ENCODE data around the gene SLC35A5. TPM values are rescaled to one million over a fixed set of nuclear protein-coding genes. Genes with fewer than 3 reads are reported as not detected.

The SLC35A5 gene
- total RNA-seq, 2 experiments from 2014 or later: 14.7 to 15.3 TPM

DNA sequence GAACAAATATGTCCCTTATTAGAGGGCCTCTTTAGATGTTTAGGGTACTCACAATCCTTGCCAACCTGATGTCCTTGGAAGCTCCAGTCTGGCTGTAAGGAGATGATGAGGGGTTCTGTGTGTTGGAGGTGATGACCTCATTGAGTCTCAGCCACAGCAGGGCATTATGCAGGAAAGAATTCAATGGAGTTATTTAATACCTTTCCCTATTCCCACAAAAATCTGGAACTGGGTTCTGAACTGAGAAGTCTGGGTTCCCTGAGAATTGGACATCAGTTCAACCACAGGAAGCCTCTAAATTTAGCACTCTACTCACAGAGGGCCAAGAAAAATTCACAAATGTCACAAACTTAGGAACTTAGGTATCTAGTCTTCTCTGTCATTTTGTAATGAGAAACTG is 36.9 kb downstream of the SLC35A5 start:
- ATAC-seq: no peak
- Mint-ChIP-seq H3K4me3 (no peak overlapping the region), H3K4me1 (ENCODE audit: low read depth) (peaks cover 12% of the 10 kb centered on the region), H3K9me3 (no peaks in the 10 kb centered on the region), H3K27me3 (no peaks in the 10 kb centered on the region), H3K27ac (no peak overlapping the region), H3K36me3 (ENCODE audit: low read depth) (peaks cover 9% of the 10 kb centered on the region)
- DNase-seq: no peak
- intact Hi-C loops (cut with micrococcal nuclease): no loop called here
- POLR2A ChIA-PET: no interaction called here
- CTCF ChIA-PET: interaction anchor here (2.0 kb wide), 1 partner anchor 13 kb away, joined by 4 read pairs; no protein-coding TSS in a partner anchor
- TF ChIP-seq, protein P1, sequence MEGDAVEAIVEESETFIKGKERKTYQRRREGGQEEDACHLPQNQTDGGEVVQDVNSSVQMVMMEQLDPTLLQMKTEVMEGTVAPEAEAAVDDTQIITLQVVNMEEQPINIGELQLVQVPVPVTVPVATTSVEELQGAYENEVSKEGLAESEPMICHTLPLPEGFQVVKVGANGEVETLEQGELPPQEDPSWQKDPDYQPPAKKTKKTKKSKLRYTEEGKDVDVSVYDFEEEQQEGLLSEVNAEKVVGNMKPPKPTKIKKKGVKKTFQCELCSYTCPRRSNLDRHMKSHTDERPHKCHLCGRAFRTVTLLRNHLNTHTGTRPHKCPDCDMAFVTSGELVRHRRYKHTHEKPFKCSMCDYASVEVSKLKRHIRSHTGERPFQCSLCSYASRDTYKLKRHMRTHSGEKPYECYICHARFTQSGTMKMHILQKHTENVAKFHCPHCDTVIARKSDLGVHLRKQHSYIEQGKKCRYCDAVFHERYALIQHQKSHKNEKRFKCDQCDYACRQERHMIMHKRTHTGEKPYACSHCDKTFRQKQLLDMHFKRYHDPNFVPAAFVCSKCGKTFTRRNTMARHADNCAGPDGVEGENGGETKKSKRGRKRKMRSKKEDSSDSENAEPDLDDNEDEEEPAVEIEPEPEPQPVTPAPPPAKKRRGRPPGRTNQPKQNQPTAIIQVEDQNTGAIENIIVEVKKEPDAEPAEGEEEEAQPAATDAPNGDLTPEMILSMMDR (IDR thresholded peaks at IDR 0.05): no peak

DNA sequence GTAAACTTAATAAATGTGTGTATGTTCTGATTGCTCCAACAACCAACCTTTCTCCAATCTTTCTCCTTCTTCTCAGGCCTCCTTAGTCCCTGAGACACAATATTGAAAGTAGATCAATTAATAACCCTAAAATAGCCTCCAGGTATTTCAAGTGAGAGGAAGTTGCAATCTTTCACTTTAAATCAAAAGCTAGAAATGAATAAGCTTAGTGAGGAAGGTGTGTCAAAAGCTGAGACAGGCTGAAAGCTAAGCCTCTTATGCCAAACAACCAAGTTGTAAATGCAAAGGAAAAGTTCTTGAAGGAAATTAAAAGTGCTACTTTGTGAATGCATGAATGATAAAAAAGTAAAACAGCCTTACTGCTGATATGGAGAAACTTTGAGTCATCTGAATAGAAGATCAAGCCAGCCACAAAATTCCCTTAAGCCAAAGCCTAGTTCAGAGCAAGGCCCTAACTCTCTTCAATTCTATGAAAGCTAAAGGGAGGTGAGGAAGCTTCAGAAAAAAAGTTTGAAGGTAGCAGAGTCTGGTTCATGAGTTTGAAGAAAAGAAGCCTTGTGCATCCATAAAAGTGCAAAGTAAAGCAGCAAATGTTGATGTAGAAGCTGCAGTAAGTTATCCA is 40.5 kb downstream of the SLC35A5 start:
- Mint-ChIP-seq H3K27me3 (no peaks in the 10 kb centered on the region), H3K9me3 (no peaks in the 10 kb centered on the region), H3K27ac (no peak overlapping the region), H3K4me1 (ENCODE audit: low read depth) (peaks cover 18% of the 10 kb centered on the region), H3K36me3 (ENCODE audit: low read depth) (peaks cover 4% of the 10 kb centered on the region), H3K4me3 (no peak overlapping the region)
- TF ChIP-seq, protein P1 (IDR thresholded peaks at IDR 0.05): no peak
- no peak for DNase-seq
- ChIA-PET CTCF (interaction anchor here (0.9 to 1.5 kb wide), 3 partner anchors 9 to 75 kb away, joined by 3 to 8 read pairs (median 3); no protein-coding TSS in a partner anchor), POLR2A (interaction anchor here (1.0 kb wide), 1 partner anchor 10 kb away, joined by 3 read pairs; no protein-coding TSS in a partner anchor)
- ATAC-seq: peak; percentile 30
- intact Hi-C loops (cut with micrococcal nuclease): no loop called here

- TF ChIP-seq, protein P1 (IDR thresholded peaks at IDR 0.05): no peak
- no peaks in the 10 kb centered on the region for H3K27me3 Mint-ChIP-seq
Observed at GRCh38 chr3:112604536-112604935, 42.7 kb downstream of the SLC35A5 start.

GRCh38 chr3:112605285-112605684 is 43.4 kb downstream of the SLC35A5 start:
- TF ChIP-seq, protein P1 (IDR thresholded peaks at IDR 0.05): no peak
- POLR2A ChIA-PET: no interaction called here
- Mint-ChIP-seq H3K4me1 (ENCODE audit: low read depth) (peaks cover 18% of the 10 kb centered on the region), H3K4me3 (no peak overlapping the region), H3K27ac (no peak overlapping the region), H3K27me3 (no peaks in the 10 kb centered on the region), H3K9me3 (no peaks in the 10 kb centered on the region), H3K36me3 (ENCODE audit: low read depth) (no peaks in the 10 kb centered on the region)
- no peak for DNase-seq
- CTCF ChIA-PET: interaction anchor here (0.7 to 1.7 kb wide), 4 partner anchors 23 to 63 kb away, joined by 3 to 4 read pairs (median 3); no protein-coding TSS in a partner anchor
- ATAC-seq: peak; percentile 17
- intact Hi-C loops (cut with micrococcal nuclease): no loop called here

More at GRCh38 chr3:112604536-112604935, 42.7 kb downstream of the SLC35A5 start:
- Mint-ChIP-seq H3K9me3 (no peaks in the 10 kb centered on the region), H3K36me3 (ENCODE audit: low read depth) (no peaks in the 10 kb centered on the region), H3K4me1 (ENCODE audit: low read depth) (peaks cover 18% of the 10 kb centered on the region), H3K4me3 (no peak overlapping the region), H3K27ac (no peak overlapping the region)
- ChIA-PET CTCF (interaction anchor here (0.7 to 1.7 kb wide), 3 partner anchors 23 to 63 kb away, joined by 3 read pairs; no protein-coding TSS in a partner anchor), POLR2A (no interaction called here)
- ATAC-seq: no peak
- intact Hi-C loops (cut with micrococcal nuclease): no loop called here
- no peak for DNase-seq

DNA sequence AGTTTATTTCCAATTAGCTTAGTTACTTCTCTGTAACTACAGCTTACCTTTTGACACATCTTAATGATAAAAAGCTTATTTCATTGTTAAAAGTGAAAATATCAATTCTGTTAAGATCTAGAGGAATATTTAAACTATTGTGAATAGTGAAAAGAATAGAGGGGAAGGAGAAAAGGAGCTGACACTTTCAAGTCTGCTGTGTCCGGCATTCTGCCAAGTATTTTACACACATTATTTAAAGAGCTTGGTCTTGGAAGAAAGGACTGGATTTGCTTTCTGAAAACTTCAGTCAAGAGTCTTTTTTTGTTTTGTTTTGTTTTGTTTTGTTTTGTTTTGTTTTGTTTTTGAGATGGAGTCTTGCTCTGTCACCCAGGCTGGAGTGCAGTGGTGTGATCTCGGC is 44.3 kb downstream of the SLC35A5 start:
- intact Hi-C loops (cut with micrococcal nuclease): no loop called here

More for the DNA sequence above, 44.3 kb downstream of the SLC35A5 start:
- no peak overlapping the region for H3K4me3 Mint-ChIP-seq
- ChIA-PET POLR2A (no interaction called here), CTCF (interaction anchor here (0.7 to 1.1 kb wide), 3 partner anchors 16 to 36 kb away, joined by 3 to 4 read pairs (median 4); no protein-coding TSS in a partner anchor)
- no peaks in the 10 kb centered on the region for H3K36me3 Mint-ChIP-seq (ENCODE audit: low read depth)
- ATAC-seq (no peak), DNase-seq (no peak)
- TF ChIP-seq, protein P1 (IDR thresholded peaks at IDR 0.05): no peak
- no peaks in the 10 kb centered on the region for H3K9me3 Mint-ChIP-seq
- no peak overlapping the region for H3K27ac Mint-ChIP-seq
- H3K27me3 Mint-ChIP-seq: no peaks in the 10 kb centered on the region
- peaks cover 18% of the 10 kb centered on the region for H3K4me1 Mint-ChIP-seq (ENCODE audit: low read depth)

Data from activated CD8-positive, alpha-beta T cell treated with anti-CD3 and anti-CD28 coated beads for 36 hours (primary cell).